NCI-H526 treated with DMSO at 0.1 percent for 48 hours (cell line): ENCODE results near the gene S100P.

ENCODE experiments used
- DNase-seq: peaks from one replicate; lab custom pipeline; 2025; lab: John Stamatoyannopoulos, UW

Gene S100P

DNA sequence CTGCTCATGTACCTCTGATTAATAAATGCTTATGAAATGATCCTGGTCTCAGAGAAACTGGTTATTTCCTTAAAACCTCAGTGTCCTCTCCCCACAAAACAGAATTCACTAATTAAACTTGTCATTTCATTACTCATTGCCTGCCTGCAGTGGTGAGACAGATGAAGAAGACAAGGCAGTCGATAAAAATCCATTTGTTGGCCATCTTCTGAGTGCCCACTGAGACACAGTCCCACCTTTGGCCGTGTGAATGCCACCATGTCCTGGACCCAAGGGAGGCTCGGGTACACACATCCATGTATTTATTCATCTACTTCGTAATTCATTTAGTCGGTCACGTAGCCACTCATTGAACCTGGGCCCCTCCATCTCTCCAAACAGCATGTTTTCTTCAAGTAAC lies 3.5 kb downstream of the S100P start:
- no peak for DNase-seq

GRCh38 chr4:6699388-6699787 lies 5.7 kb downstream of the S100P start:
- DNase-seq, result no peak

- DNase-seq, result no peak
Measured at GRCh38 chr4:6699903-6700302, 6.2 kb downstream of the S100P start.

GRCh38 chr4:6701371-6701770 lies 7.7 kb downstream of the S100P start:
- no peak for DNase-seq

DNA sequence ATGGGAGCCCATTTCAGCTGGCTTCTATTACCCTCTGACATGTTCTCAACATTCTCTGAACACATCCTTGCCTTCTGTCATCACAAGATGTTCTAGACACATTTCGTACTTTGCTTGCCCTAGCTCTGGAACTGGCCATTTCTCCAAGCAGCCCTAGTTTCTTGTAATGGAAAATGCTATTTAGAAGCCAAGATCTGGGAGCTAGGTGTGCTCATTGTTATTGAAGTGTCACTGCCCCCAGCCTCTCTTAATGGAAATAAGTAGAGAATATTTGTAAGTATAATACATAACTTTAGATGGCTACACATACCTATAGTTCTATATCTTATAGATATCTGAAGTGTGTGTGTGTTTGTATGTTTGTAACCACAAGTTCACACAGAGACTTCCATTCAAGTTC lies 9.1 kb downstream of the S100P start:
- no peak for DNase-seq

GRCh38 chr4:6703786-6704185 lies 10.1 kb downstream of the S100P start:
- DNase-seq, result no peak

- no peak for DNase-seq
Measured at GRCh38 chr4:6705646-6706045, 12.0 kb downstream of the S100P start.

DNA sequence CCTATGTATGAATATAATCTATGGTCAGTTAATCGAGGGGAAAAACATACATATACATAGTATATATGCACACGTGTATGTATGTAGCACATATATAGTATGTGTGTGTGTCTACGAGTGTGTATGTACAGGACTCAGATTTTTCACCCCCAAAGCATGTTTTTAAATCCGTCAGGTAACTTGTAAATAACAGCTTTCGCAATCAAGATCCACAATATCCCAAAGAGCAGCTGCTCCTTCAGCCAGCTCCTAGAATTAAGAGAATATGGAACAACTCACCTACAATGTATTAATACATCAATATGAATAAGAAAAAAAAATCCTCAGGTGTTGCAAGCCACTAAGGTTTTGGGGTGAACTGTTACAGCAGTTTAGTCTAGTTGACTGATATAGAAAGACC lies 12.5 kb downstream of the S100P start:
- no peak for DNase-seq

- DNase-seq, result peak; percentile 95
Measured at GRCh38 chr4:6709230-6710114, 15.8 kb downstream of the S100P start, which contains the start of gene MRFAP1L1. Gene MRFAP1L1 (minus strand): TSS chr4:6709865. CDS start chr4:6709629, 236 bp downstream.

DNA sequence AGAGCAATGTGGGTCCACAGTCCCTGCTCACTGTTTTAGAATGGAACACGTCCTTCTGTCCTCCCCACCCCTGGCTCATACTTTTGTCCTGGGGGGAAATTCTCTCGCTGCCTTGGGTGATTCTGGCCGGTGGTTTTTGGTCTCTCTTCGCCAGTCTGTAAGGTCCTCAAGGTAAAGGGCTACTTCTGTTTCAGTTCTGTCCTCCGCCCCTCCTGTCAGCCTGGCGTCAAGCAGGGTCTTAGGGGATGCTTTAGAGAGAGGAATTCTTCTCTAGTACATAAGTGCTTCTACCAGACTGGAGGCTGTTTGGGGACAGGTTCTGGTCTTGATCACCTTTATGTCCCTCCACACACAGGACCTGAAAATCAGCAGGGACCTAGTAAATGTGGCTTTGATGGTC lies 16.6 kb downstream of the S100P start:
- DNase-seq, result no peak

- no peak for DNase-seq
Measured at GRCh38 chr4:6710996-6711395, 17.3 kb downstream of the S100P start.

DNA sequence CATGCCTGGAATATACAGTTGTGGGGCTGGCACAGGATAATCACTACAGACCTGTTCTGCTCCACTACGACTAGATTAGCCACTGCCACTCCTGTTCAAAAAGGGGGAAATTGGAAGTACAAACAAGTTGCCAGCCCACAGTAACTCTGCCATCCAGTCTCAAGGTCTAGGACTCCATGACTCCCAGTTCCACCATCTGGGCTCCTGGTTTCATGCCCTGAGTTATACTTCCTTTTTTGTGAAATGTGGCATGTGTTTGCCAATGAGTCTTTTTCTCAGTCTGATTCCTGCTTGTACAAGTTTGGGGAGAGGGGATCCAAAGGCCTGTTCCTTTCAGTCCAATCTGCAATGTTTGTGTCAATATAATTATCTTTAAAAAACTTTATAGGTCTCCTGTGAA lies 21.3 kb downstream of the S100P start:
- no peak for DNase-seq

DNA sequence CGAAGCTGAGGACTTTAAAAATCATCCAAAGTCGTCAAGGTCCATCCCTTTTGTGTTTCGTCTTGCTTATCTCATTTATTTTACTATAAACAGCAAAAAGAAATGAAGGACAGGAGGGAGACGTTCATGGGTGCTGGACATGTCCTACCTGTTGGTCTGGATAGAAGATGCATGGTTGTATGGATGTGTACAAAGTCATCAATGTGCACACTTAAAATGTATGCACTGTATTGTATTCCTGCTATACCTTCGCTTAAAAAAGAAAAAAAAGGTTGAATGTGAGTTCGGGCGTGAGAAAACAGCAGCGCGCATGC lies 22.0 kb downstream of the S100P start:
- no peak for DNase-seq

- peak; percentile 88 for DNase-seq
Measured at GRCh38 chr4:6716018-6716911, 22.6 kb downstream of the S100P start, which contains the start of gene BLOC1S4. Gene BLOC1S4 (plus strand): TSS chr4:6716174. CDS start chr4:6716210, 36 bp downstream.

- DNase-seq, result no peak
Measured at GRCh38 chr4:6716958-6717655, 23.4 kb downstream of the S100P start.

GRCh38 chr4:6718932-6719610 lies 25.4 kb downstream of the S100P start:
- DNase-seq, result no peak

GRCh38 chr4:6719611-6720179 lies 26.0 kb downstream of the S100P start:
- DNase-seq, result no peak

GRCh38 chr4:6720202-6720699 lies 26.6 kb downstream of the S100P start:
- DNase-seq, result peak; percentile 36

DNA sequence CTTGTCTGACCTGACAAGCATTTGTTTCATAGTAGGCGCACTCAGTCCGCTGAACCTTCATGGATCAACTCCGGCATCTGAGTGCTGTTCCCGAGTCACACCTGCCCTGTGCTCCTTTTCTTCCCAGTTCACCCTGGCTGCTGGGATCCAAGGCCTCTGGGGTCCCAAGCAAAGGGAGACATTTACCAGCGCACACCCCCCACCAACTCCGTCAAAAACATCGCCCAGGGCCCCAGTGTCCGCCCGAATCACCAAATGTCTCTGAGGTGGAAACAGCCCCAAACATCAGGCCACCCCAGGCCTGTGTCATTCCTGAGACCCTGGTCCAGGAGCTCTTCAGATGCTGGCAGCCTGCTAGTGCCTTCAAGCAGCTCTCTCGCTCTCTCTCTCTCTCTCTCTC lies 27.4 kb downstream of the S100P start:
- no peak for DNase-seq

DNA sequence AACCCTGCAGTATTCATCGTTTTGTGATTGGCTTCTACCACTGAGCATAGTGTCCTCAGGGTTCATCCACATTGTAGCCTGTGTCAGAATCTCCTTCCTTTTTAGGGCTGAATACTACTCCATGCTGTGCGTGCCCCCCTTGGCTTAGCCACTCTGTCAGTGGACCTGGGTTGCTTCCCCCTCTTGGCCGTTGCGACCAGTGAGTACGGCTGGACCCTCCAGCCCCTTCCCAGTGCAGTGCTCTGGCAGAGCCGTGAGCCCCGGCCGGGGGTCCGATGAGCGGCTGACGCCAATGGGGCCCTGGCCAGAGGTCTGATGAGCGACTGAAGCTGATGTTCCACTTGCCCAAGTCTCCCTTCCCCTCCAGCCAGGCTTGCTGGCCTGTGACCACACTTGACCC lies 29.2 kb downstream of the S100P start:
- no peak for DNase-seq

- DNase-seq, result no peak
Measured at GRCh38 chr4:6723851-6724250, 30.2 kb downstream of the S100P start.
